ENCODE results near the gene BNIP1. TPM values are rescaled to one million over a fixed set of nuclear protein-coding genes. Genes with fewer than 3 reads are reported as not detected.
A peak's percentile ranks its signal among the peaks of the same experiment; 100 is the strongest.
"Not testable (repeated sequence)": the region's sequence is repeated elsewhere in the genome, so short reads cannot be mapped to it uniquely, and the experiment has no call there.

Gene BNIP1
- 10 to 100 TPM; 11.0 to 12.5 TPM for total RNA-seq
- long read RNA-seq, transcript BNIP1-202 (6 exons, 1,184 nt), result major isoform, 17 of 19 reads
- long read RNA-seq, partial matches to known transcripts, result 0 of 19 reads
- long read RNA-seq, other reads (novel, unspliced or antisense), result 0 of 19 reads

GRCh38 chr5:173144200-173145176 lies at the start of gene BNIP1:
Gene BNIP1, plus strand, starts transcription at chr5:173144531. Its CDS starts 15 bp downstream, at chr5:173144546.
- intact Hi-C loops (cut with DNase I), result loop anchor here (10.0 kb wide), 2 partner anchors 130 to 160 kb away; partner anchors contain the start of gene ATP6V0E1 (in 2 of the 2)
- peak; percentile 96 for ATAC-seq
- peak; percentile 96 for DNase-seq

GRCh38 chr5:173098787-173099186 lies 45.5 kb upstream of the BNIP1 start:
- DNase-seq (no peak), ATAC-seq (no peak)
- intact Hi-C loops (cut with DNase I), result no loop called here

GRCh38 chr5:173099461-173099860 lies 44.9 kb upstream of the BNIP1 start:
- DNase-seq (no peak), ATAC-seq (no peak)
- intact Hi-C loops (cut with DNase I), result no loop called here

GRCh38 chr5:173101245-173101644 lies 43.1 kb upstream of the BNIP1 start:
- ATAC-seq, result no peak
- intact Hi-C loops (cut with DNase I), result no loop called here
- no peak for DNase-seq

- DNase-seq (no peak), ATAC-seq (no peak)
- intact Hi-C loops (cut with DNase I), result no loop called here
Measured at GRCh38 chr5:173103411-173103810, 40.9 kb upstream of the BNIP1 start.

- intact Hi-C loops (cut with DNase I), result no loop called here
- no peak for ATAC-seq
Measured at GRCh38 chr5:173108914-173109313, 35.4 kb upstream of the BNIP1 start.

GRCh38 chr5:173114536-173114935 lies 29.8 kb upstream of the BNIP1 start:
- DNase-seq, result no peak
- intact Hi-C loops (cut with DNase I), result no loop called here
- no peak for ATAC-seq

More at GRCh38 chr5:173108914-173109313, 35.4 kb upstream of the BNIP1 start:
- DNase-seq, result no peak

- no peak for DNase-seq
- ATAC-seq, result no peak
- intact Hi-C loops (cut with DNase I), result no loop called here
Measured at GRCh38 chr5:173119719-173120118, 24.6 kb upstream of the BNIP1 start.

- ATAC-seq (peak in 1 of 2 donors; percentile 67), DNase-seq (no peak)
- intact Hi-C loops (cut with DNase I), result no loop called here
Measured at GRCh38 chr5:173123416-173123815, 20.9 kb upstream of the BNIP1 start.

- ATAC-seq; intact Hi-C loops (cut with DNase I); DNase-seq: not testable (repeated sequence)
Measured at GRCh38 chr5:173132166-173132565, 12.2 kb upstream of the BNIP1 start.

- intact Hi-C loops (cut with DNase I), result no loop called here
- ATAC-seq (no peak), DNase-seq (no peak)
Measured at GRCh38 chr5:173138707-173139106, 5.6 kb upstream of the BNIP1 start.

GRCh38 chr5:173139631-173140030 lies 4.7 kb upstream of the BNIP1 start:
- DNase-seq (no peak), ATAC-seq (no peak)
- intact Hi-C loops (cut with DNase I), result loop anchor here (10.0 kb wide), 2 partner anchors 125 to 155 kb away; partner anchors contain the start of gene ATP6V0E1 (in 2 of the 2)

- no peak for DNase-seq
- ATAC-seq, result no peak
- intact Hi-C loops (cut with DNase I), result loop anchor here (10.0 kb wide), 2 partner anchors 126 to 156 kb away; partner anchors contain the start of gene ATP6V0E1 (in 2 of the 2)
Measured at GRCh38 chr5:173140769-173141168, 3.6 kb upstream of the BNIP1 start.

GRCh38 chr5:173143567-173143966 lies 764 bp upstream of the BNIP1 start:
- no peak for ATAC-seq
- intact Hi-C loops (cut with DNase I), result loop anchor here (10.0 kb wide), 2 partner anchors 129 to 159 kb away; partner anchors contain the start of gene ATP6V0E1 (in 2 of the 2)
- no peak for DNase-seq

- ATAC-seq (no peak), DNase-seq (no peak)
- intact Hi-C loops (cut with DNase I), result loop anchor here (10.0 kb wide), 2 partner anchors 134 to 164 kb away; partner anchors contain the start of gene ATP6V0E1 (in 2 of the 2)
Measured at GRCh38 chr5:173148354-173148753, 4.0 kb downstream of the BNIP1 start.

GRCh38 chr5:173152547-173152946 lies 8.2 kb downstream of the BNIP1 start:
- DNase-seq (no peak), ATAC-seq (no peak)
- intact Hi-C loops (cut with DNase I), result no loop called here

GRCh38 chr5:173153842-173154241 lies 9.5 kb downstream of the BNIP1 start:
- DNase-seq (no peak), ATAC-seq (no peak)
- intact Hi-C loops (cut with DNase I), result no loop called here

GRCh38 chr5:173154619-173155018 lies 10.3 kb downstream of the BNIP1 start:
- intact Hi-C loops (cut with DNase I); ATAC-seq; DNase-seq: not testable (repeated sequence)

- DNase-seq (no peak), ATAC-seq (no peak)
- intact Hi-C loops (cut with DNase I), result no loop called here
Measured at GRCh38 chr5:173155912-173156311, 11.6 kb downstream of the BNIP1 start.

GRCh38 chr5:173158366-173158765 lies 14.0 kb downstream of the BNIP1 start:
- no peak for ATAC-seq
- intact Hi-C loops (cut with DNase I), result no loop called here

More at GRCh38 chr5:173158366-173158765, 14.0 kb downstream of the BNIP1 start:
- DNase-seq, result no peak

Data from left cardiac atrium (tissue), 4 donors.